GM10266 (cell line): Measurements from ENCODE around the gene METTL26.

Source experiments
- DNase-seq: peaks from one replicate; pipeline ENCODE4 v3.0.0; 2012; ENCODE audit errors: extremely low spot score
- CTCF ChIP-seq: IDR thresholded peaks from 2 replicates; pipeline ENCODE4 v1.5.1; 2012; ENCODE audit warnings: mild to moderate bottlenecking, low read depth; ENCODE audit not compliant: control insufficient read depth, insufficient read depth; ENCODE audit errors: missing control alignments

Gene METTL26

GRCh38 chr16:586047-586644, 50.0 kb downstream of the METTL26 start:
- DNase-seq, result no peak
- no peak for TF ChIP-seq CTCF

GRCh38 chr16:585351-585750, 50.8 kb downstream of the METTL26 start:
- TF ChIP-seq CTCF, result no peak
- no peak for DNase-seq
